Measurements from ENCODE around the gene FBLIM1.

Gene FBLIM1

DNA sequence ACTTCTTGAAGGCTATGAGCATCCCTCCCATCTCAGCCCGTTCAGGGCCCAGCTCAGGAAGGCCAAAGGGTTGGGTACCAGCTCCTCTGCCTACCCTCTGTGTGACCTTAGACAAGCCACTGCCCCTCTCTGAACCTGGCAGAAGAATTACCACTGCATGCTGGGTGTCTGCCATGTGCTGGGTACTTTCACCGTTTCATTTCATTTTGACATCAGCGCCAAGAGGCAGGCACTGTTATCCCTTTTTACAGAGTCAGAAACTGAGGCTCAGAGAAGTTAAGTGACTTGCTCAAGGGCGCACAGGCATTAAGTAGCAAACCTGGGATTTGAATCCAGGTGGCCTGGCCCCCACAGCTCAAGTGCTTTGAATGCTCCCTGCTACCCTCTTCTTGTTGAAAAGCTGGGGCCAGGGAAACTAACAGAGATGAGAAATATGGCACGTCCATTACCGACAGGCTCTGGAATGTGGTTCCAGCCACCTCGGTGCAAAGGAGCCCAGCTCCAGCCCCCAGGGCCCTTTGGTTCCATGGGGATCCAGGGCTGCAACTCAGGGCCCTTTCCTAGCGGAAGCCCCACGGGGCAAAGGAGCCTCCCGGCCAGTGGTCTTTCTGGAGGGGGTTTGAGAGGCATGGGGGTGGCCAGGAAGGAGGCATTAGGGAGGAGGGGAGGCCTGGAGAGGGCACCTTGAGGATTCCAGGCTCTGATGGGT, 9.8 kb upstream of the FBLIM1 start:
- no peak for DNase-seq

DNA sequence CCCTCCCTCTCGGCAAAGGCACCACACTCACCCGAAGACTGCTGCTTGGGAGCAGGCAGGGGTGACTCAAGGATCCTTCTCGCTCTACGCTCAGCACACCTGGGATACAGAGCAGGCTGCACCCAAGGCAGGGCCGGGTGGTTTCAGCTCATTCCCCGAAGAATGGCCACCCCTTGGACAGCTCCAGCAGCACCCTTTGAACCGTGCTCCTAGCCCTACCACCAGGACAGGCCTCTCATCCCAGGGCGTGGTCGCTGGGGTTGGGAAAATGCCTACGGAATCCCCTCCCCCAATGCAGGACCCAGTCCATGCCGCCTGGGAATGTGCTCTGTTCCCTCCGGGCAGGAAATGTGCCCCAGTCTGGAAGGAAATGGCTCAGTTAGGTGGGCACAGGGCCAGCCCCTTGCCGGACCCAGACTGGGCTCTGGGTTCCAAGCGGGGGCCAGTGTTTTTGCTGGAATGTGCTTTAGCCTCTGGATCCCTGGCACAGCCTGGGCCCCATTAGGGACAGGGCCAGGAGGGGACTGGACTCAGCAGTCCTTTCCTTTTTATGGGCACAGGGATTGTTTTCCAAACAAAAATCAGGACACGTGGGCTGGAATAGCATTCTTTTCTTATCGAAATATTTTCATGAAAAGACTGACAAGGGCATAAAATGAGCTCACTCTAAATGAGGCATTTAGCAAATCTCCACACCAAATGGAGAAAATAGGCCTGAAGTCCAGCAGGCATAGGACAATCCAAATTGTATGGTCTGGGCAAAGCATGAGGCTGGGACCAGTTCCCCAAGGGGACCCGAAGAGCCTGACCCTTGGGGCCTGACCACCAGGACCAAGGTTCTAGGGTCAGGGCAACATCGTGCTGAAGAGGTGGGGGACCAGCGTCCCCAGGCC, 8.9 kb upstream of the FBLIM1 start:
- DNase-seq = no peak

DNA sequence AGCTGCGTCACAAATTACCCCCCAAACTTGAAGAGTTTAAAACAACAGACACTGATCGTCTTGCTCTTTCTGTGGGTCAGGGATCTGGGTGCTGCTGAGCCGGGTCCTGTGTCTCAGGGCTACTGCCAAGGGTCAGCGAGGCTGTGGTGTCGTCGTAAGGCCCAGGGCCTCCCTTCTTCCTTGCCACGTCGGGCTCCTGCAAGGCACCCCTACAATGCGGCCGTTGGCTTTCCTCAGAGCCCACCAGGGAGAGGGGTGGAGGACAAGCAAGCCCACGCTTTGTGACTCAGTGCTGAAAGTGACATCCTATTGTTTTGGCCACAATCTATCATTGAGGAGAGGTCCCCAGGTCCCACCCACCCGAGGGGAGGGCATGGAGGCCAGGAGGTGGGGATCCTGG, 7.7 kb upstream of the FBLIM1 start:
- DNase-seq = no peak

DNA sequence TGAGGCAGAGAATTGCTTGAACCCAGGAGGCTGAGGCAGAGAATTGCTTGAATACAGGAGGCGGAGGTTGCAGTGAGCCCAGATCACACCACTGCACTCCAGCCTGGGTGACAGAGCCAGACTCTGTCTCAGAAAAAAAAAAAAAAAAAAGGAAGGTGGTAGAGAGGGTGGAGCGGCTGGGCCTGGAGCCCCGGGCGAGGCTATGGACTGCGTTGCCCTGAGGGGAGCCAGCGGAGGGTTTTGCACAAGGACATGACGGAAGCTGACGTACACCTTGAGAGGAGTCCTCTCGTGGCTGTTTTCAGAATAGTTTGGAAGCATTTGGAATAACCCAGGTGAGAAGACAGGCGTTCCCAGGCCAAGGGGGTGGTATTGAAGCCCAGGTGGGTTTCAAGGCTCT, 6.9 kb upstream of the FBLIM1 start:
- no peak for DNase-seq

DNA sequence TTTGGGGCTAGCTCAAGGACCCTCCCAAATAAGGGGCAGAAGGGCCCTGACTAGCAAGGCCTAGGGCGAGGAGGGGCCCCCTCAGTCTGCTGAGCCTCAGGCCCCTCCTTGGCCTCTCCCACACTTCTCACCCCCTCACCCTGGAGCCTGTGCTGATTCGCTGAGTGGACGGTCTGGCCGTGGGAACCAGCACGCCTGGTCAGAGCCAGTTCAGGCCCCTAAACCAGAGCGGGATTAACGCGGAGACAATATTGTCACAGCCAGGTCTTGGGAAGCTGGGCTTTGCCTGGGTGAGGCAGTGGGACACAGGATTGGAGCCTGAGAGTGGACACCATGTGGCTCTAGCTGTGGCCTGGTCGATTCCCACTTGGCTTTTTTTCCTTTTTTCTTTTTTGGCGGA, 4.8 kb upstream of the FBLIM1 start:
- no peak for DNase-seq

DNA sequence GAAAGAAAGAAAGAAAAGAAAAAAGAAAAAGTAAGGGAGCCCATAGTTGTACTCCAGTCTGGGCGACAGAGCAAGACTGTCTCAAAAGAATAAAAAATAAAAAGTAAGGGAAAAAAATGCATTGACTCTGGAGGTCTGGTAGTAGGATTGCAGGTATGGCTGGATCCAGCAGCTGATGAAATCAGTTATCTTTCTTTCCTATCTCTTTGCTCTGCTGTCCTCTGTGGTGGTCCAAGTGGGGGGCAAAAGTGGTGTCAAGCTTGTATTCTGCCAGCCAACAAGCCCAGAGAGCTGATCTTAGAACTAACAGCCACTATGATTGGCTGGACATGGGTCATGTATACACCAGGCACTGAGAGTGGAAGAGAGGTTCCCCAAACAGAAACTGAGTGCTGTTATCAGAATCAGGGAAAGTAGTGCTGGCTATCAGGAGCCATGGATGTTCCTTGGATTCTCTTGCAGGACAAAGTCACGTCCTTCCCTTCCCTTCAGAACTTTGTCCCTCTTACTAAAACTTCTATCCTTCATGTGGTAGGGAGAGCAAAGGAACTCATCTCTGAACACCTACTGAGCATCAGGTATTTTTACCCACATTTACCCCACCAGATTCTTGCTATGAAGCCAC, 3.5 kb upstream of the FBLIM1 start:
- no peak for DNase-seq

DNA sequence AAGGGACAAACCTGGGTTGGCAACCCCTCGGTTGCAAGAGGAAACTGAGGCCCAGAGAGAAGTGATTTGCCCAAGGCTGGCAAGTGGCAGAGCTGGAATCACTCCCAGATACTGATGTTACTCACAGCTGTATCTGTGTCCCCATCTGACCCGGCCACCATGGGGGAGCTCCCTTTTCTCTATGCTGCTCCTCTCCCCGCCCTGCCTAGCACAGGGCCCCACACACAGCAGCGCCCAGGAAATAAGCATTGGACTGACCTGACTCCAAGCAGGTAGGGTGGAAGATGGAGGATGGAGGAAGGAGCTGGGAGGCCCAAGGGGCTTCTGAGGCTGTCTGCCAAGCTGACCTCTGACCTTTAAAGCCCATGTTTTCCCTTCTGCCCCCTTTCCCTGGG, 3.0 kb upstream of the FBLIM1 start:
- DNase-seq = no peak

DNA sequence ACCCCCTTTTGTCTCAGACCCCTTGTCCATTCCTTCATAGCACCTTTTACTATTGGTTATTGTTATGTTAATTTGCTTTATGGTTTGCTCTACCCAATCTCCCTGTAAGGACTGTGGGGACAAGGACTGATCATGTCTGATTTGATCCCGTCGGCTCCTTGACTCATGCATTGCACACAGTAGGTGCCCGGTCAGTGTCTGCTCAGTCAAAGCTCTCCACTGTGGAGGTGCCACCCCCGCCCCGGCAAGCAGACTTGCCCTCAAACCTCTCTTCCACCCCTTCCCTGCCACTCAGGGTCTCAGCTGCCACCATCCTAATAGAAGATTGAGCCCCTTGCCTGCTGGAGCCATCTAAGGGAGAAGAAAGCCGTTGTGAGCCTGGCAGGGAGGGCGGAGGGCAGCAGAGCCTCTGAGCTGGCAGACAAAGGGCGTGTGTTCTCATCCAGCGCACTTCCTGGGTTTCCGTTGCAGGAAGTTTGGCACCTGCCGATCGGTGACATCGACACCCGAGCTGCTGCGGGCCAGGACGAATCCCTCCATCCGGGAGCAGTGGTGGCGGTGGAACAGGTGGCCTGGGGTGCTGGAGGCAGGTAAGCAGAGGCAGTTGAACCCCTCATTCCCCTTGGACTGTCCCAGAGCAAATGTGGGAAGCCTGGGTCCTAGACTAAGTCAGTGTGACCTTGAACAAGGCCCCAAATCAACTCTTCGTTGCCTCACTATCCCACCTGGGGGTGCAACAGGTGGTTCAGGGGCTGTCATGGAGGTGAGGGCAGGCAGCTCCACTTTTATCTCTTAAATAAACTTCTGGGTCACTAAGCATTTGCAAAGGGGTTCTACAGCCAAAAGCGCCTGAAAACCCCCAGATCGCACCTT, 2.2 kb upstream of the FBLIM1 start:
- DNase-seq = no peak

DNA sequence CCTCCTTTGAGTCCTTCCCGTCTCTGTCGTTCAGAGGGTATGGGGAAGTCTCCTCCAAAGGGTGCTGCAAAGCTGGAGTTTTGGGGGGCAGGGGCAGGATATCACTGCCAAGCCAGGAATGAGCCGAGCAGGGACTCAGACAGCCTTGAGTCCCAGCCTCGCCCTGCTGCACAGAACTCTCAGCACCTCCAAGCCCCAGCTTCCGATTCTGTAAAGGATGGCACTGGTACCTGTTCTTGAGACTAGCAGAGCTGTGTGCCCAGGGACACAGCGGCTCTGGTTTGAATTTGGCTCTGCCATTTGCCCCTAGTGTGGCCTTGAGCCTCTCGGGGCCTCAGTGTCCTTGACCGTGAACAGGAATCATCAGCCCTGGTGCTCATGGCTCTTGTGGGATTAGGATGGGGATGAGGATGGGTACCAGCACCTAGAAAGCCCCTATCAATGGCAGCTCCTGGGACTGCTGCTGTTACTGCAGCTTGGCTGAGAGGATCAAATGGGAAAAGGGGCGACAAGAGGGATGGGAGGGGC, 1.5 kb upstream of the FBLIM1 start:
- no peak for DNase-seq

DNA sequence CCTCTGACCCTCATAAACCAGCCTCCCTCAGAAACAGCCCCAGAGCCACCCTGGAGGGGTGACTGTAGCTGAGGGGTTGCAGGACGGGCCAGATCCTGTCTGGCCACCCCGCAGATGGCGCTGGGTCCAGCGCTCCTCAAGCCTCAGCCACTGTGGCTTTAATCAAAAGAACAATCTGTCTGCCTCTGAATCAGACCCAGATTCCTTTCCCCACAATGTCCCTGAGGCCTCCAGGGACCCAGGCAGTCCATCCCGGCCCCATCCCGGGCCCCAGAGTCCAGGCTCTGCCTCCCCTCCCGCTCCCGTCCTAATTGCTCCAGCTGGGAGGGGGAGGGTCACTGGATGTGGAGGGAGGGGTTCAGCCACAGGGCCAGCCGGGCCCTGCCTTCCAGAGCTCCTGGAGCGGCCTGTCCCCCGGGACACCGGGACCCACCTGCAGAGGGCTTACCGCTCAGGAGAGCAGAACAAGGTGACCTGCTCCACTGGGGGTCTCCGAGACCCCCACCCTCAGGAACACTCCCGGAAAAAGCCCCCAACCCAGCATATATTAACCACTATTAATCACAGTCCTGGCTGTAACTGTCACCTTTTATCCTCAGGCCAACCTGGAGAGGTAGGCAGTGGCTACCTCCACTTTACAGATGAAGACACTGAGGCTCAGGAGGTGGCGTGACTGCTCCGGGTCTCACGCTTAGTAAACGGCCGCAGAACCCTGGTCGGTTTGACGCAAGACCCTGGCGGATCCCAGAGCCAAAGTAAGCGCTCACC, 836 bp upstream of the FBLIM1 start:
- no peak for DNase-seq

DNA sequence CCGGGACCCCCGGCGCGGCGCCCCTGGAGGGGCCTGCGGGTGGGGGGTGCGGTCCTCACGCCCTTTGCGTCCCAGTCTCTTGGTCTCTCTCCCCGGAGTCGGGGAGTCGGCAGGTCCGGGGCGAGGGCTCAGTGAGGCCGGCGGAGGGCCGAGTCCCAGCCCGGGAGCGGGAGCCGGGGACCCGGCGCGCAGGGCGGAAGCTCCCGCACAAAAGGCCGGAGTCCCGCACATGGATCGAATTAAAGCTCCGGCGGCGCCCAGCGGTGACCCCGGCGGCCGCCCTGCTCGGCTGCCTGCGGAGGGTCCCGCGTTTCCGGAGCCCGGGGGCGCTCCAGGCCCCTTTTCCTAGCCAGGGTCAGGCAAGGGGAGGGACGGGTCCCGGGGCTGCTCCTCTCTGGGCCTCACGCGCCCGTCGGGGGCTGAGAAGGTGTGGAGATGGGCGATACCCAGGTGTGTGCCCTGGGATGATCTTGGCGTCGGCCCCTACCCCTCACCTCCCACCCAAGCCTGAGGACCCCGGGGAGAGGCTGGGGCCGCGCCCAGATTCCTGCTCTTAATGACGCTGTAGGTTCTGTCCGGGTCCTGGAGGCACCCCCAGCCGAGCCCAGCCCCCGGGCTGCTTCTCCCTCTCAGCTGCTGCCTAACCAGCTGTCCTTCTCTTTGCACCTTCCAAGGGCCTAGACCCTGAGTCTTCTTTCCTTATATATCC, 512 bp downstream of the FBLIM1 start:
- no peak for DNase-seq

DNA sequence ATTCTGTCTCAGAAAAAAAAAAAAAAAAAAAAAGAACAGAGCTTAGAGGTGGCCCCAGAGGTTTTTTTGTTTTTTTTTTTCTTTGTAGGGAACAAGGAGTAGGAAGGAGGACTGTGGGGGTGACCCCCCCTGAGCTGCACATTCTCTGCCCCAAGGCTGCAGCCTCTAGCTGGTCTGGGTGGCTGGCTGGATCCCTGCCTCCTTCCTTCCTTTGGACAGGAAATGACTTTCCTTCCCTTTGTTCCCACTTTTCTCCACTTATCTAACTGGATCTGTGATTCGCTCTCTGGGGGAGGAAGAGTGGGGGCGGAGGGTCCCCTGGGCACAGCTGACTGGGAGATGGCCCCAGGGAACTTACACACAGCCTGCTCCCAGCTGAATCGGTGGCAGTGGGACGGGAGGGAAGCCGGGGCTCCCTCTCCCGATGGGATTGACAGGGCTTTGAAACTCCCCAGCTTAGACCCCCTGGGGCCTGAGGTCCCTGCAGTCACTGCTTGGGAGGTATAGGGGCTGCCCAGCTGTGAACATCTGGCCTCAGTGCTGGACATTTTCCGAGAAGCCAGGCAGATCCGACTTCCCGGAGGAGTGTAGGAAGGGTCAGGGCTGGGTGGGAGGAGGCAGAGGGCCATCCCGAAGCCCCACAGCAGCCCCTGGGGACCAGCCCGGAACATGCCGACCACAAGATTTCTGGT, 2.1 kb downstream of the FBLIM1 start:
- no peak for DNase-seq

DNA sequence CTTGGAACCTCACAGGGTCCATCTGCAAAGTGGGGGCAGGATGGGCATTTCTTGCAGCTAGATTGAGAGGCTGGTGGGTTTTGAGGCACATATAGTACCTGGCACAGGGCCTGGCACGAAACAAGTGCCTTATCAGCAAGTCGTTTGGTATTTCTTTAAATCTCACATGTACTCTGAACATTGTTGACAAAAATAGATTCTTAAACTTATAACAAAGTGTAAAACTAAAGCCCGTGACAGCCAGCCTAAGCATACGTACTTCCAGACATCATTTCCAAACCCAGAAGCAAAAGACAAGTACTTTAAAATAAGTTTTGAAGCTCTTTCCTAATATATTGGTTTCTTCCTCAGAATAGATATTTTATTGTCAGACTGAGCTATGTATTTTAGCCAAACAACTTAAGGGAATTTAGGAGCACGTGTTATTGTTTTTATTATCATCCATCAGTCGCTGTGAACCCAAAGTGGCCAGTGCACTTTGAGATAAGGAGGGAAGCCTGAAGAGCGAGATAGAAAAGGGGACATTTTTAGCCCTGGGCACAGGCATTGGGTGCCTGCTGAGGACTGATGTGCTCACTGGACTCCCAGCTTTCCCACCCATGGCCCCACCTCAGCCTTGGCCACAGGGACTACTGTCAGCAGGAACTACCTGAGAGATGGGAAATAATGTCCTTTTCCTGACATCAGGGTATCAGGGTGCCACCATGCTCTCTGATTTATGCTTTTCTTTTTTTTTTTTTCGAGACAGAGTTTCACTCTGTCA, 3.0 kb downstream of the FBLIM1 start:
- no peak for DNase-seq

DNA sequence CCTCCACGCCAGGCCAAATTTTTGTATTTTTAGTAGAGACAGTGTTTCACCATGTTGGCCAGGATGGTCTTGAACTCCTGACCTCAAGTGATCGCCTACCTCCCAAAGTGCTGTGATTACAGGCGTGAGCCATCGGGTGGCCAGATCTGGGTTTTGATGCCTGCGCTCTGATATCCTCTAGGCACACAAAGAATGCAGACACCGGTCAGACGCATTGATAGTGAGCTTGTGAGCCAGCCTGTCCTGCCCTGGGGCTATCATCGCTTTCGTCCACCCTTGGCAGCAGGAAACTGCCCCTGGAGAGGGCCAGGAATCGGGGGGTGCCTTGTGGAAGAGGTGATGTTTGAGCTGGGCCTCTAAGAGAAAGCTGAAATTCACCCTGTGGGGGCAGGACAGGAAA, 4.0 kb downstream of the FBLIM1 start:
- DNase-seq = no peak

DNA sequence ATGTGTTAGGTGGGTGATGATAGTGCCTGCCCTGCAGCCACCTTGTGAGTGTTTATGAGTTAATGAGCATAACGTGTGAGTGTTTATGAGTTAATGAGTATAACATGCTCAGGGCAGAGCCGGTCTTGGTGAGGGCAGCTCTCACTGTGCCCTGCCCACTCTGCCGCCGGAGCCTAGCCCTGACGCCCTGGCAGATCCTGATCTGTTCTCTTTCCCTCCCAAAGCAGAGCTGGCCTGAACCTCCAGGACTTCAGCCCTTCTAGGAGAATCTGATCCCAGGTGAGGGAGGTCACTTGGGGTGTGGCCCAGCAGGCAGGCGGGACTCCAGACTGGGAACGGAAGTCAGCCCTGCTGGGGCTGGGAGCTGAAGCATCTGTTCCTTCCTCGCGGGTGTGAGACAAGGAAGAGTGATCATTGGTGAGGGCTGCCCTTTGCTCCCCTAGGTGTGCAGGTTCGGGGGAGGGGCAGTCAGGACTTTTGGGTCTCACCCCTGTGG, 5.7 kb downstream of the FBLIM1 start:
- no peak for DNase-seq

DNA sequence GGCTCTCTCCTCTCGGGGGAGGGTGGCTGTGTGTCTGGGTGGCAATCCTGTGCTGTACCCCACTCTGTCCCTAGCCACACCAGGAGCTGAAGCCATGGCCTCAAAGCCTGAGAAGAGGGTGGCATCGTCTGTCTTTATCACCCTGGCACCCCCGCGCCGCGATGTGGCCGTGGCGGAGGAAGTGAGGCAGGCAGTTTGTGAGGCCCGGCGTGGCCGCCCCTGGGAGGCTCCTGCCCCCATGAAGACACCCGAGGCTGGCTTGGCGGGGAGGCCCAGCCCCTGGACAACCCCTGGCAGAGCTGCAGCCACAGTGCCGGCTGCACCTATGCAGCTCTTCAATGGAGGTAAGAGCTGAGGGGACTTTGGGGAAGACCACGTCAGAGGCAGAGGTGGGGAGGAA, 6.3 kb downstream of the FBLIM1 start:
- DNase-seq = no peak

DNA sequence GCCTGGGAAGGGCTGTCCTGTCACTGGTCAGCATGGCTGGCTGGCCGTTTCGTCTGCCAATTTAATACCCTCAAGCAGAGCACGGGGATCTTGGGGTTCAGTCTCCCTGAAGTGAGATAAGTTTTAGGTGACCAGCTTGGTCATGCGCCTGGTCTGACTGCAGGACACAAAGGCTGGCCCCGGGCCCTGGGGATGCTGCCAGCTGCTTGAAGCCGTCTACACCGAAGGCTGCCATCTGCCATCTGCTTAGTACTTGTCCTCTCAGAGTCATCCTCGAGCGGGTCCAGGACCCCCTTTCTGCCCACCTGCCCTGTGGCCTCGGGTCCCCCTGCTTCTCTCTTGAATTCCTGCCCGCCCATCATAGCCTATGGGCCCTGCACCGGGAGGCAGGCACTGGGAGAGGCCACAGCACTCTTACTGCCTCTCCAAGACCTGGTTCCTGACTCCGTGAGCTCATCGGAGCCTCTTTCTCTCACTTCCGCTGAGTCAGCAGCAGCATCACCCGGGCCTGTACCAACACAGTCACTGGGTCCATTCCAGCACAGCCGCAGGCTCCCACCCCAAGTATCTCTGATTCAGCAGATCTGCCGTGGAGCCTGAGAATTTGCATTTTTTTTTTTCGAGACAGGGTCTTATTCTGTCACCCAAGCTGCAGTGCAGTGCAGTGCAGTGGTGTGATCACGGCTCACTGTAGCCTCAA, 7.0 kb downstream of the FBLIM1 start:
- no peak for DNase-seq

DNA sequence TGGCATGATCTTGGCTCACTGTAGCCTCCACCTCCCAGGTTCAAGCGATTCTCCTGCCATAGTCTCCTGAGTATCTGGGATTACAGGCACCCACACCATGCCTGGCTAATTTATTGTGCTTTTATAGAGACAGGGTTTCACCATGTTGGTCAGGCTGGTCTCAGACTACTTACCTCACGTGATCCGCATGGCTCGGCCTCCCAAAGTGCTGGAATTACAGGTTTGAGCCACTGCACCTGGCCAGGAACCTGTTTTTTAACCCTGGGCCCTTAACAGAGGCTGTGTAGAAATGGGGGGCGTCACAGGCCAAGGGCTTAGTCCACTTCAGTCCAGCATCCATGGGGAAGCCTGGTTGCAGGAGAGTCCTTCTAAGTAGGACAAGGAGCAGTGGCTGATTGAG, 9.3 kb downstream of the FBLIM1 start:
- no peak for DNase-seq

DNA sequence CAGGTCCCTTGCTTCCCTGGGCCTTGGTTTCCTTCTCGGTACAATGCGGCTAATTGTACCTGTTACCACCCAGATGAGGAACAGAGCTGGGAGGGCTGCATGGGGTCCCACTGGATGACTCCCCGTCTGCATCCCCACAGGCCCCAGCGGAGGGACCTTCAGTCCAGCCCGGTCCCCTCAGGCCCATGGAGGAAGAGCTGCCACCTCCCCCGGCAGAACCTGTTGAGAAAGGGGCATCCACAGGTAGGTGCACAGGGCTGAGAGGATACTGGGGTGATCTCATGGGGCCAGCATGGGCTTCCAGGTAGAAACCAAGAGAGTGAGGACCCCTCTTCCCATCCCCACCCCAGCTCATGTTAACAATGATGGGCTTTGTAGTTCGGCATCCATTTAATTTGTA, 9.8 kb downstream of the FBLIM1 start:
- DNase-seq = no peak
